Measurements from ENCODE around the gene SLC9A9. TPM values are rescaled to one million over a fixed set of nuclear protein-coding genes. Genes with fewer than 3 reads are reported as not detected.

Gene SLC9A9
- total and polyA plus RNA-seq, 2 of the 8 experiments (the other 6 are each of a cell fraction or from before 2014, with no cell fraction given) = 0.48 to 1.1 TPM

GRCh38 chr3:143242101-143242500 lies 606.2 kb downstream of the SLC9A9 start:
- H3K4me2 ChIP-seq (ENCODE audit: insufficient read depth in 1 of 2, low read depth in 2 of 2, low read length in 2 of 2) = no peak overlapping the region
- WGBS, 2 experiments (ENCODE audit: extremely low coverage in 1 of 2, insufficient coverage in 1 of 2, insufficient read length in 1 of 2, insufficient replicate concordance in 2 of 2, low coverage in 1 of 2, low lambda C conversion rate in 2 of 2, missing lambda C conversion rate in 1 of 2) = 74% methylated on average over 3 of the region's 3 CpGs; no CpG with 5 or more reads in 1 of the 2 experiments
- H2BK20ac ChIP-seq (ENCODE audit: low read length) = no peak overlapping the region
- H3K9ac ChIP-seq (replicated peaks in 1 of 4; ENCODE audit: extremely low read depth in 1 of 4, low read depth in 3 of 4, low read length in 3 of 4) = no peak overlapping the region
- no peak overlapping the region for H4K5ac ChIP-seq (ENCODE audit: insufficient read length, low read depth, low read length)
- H2BK15ac ChIP-seq (ENCODE audit: low read length) = no peak overlapping the region
- H3K27me3 ChIP-seq (replicated peaks in 1 of 4; ENCODE audit: control insufficient read depth in 3 of 4, extremely low read depth in 1 of 4, insufficient read depth in 3 of 4, low read length in 3 of 4) = no peaks in the 10 kb centered on the region
- H4K20me1 ChIP-seq (replicated peaks in 1 of 2; ENCODE audit: control insufficient read depth in 1 of 2, insufficient read depth in 2 of 2, low read length in 2 of 2) = no peaks in the 10 kb centered on the region
- no peak overlapping the region for H4K8ac ChIP-seq (ENCODE audit: extremely low read depth, insufficient read depth, low read length)
- no peak overlapping the region for H3K27ac ChIP-seq (ENCODE audit: low read depth, low read length)
- H2BK5ac ChIP-seq (ENCODE audit: low read depth, low read length) = no peak overlapping the region
- no peak overlapping the region for H3K23ac ChIP-seq (ENCODE audit: insufficient read length)
- no peak overlapping the region for H3K56ac ChIP-seq (replicated peaks; ENCODE audit: insufficient read length, low read depth, low read length)
- H2BK120ac ChIP-seq (replicated peaks; ENCODE audit: low read depth, low read length) = no peak overlapping the region
- no peaks in the 10 kb centered on the region for H3K23me2 ChIP-seq (ENCODE audit: low read depth, low read length)
- no peak overlapping the region for H2AK5ac ChIP-seq (ENCODE audit: low read depth, low read length)
- H3K79me2 ChIP-seq (ENCODE audit: control insufficient read depth in 1 of 2, insufficient read depth in 2 of 2, low read length in 2 of 2) = no peaks in the 10 kb centered on the region
- H3K9me3 ChIP-seq (ENCODE audit: insufficient read depth in 2 of 2, low read depth in 1 of 2, low read length in 1 of 2) = no peaks in the 10 kb centered on the region
- H4K91ac ChIP-seq (replicated peaks; ENCODE audit: insufficient read length, low read length) = no peak overlapping the region
- POLR2A ChIA-PET (ENCODE audit: partially characterized antibody) = no interaction called here
- no peak overlapping the region for H3K14ac ChIP-seq (ENCODE audit: insufficient read length)
- no peak for FAIRE-seq
- no peak overlapping the region for H3K4ac ChIP-seq (replicated peaks; ENCODE audit: insufficient read length, low read depth, low read length)
- no peak overlapping the region for H3K4me3 ChIP-seq (ENCODE audit: extremely low read depth in 1 of 4, insufficient read depth in 2 of 4, low read depth in 3 of 4, low read length in 4 of 4)
- no peaks in the 10 kb centered on the region for H3K36me3 ChIP-seq (ENCODE audit: control insufficient read depth in 2 of 4, insufficient read depth in 4 of 4, low read length in 3 of 4)
- no peak overlapping the region for H2AFZ ChIP-seq (ENCODE audit: low read length)
- H3K18ac ChIP-seq (ENCODE audit: extremely low read depth, low read length) = no peak overlapping the region
- peaks cover 0 to 3% (median 0%) of the 10 kb centered on the region in 4 experiments; a peak in 1 of 7 replicates for H3K4me1 ChIP-seq (replicated peaks in 1 of 4; ENCODE audit: control insufficient read depth in 3 of 4, insufficient read depth in 4 of 4, low read length in 3 of 4)
- DNase-seq (ENCODE audit: low read depth in 1 of 2, low spot score in 2 of 2) = no peak
- no peak overlapping the region for H2BK12ac ChIP-seq (ENCODE audit: low read depth, low read length)
- CTCF ChIA-PET (ENCODE audit: partially characterized antibody) = interaction anchor here (0.8 to 1.6 kb wide), 3 partner anchors 19 to 533 kb away, joined by 3 to 5 read pairs (median 3); no protein-coding TSS in a partner anchor
- no peaks in the 10 kb centered on the region for H3K79me1 ChIP-seq (ENCODE audit: low read depth, low read length)
- TF ChIP-seq SP4 (IDR thresholded peaks at IDR 0.05; ENCODE audit: low read length) = no peak
- no peak for TF ChIP-seq SAP30 (IDR thresholded peaks at IDR 0.05; ENCODE audit: insufficient read depth, insufficient replicate concordance, low read length)
- no peak for TF ChIP-seq KDM4A (IDR thresholded peaks at IDR 0.05; ENCODE audit: low read depth, low read length, severe bottlenecking)
- no peak for TF ChIP-seq CTBP2 (IDR thresholded peaks at IDR 0.05; ENCODE audit: borderline replicate concordance, insufficient read depth, insufficient read length, low read length)
- no peak for TF ChIP-seq POU5F1 (IDR thresholded peaks at IDR 0.05; ENCODE audit: low read depth, low read length)
- TF ChIP-seq RAD21 (IDR thresholded peaks at IDR 0.05 in 1 of 2, conservative IDR thresholded peaks at IDR 0.05 in 1 of 2; ENCODE audit: low read depth in 2 of 2, low read length in 2 of 2) = no peak
- no peak for TF ChIP-seq TAF1 (IDR thresholded peaks at IDR 0.05; ENCODE audit: low read depth, low read length)
